GM12878 (cell line): ENCODE results near the gene HCFC1. TPM values are rescaled to one million over a fixed set of nuclear protein-coding genes. Genes with fewer than 3 reads are reported as not detected.

Experiments used
- ATAC-seq: fragments of 200-7000 bp; cut with Tn5 transposase; 3 replicates; pipeline ENCODE4 v1.9.1; 2020; ENCODE audit warnings: mild to moderate bottlenecking, moderate library complexity
- BruUV-seq: library from RNA; stranded (reverse); fragments of 400-500 nt; replicated peaks from 2 replicates; lab custom pipeline; 2021; lab: Mats Ljungman, UMichigan
- CTCF ChIA-PET: fragments of 300-600 bp; sonication (Branson Sonifier 250); formaldehyde crosslinking; extraction: SDS; loops from one replicate; lab custom pipeline; 2021; ENCODE audit warnings: inconsistent platforms; lab: Yijun Ruan, JAX
- POLR2A ChIA-PET: fragments of 350-600 bp; formaldehyde crosslinking; extraction: SDS; loops from one replicate; lab custom pipeline; 2021; ENCODE audit warnings: inconsistent platforms; lab: Charles Lee
- RAD21 ChIA-PET: fragments of 300-600 bp; sonication (Branson Sonifier 250); formaldehyde crosslinking; loops from one replicate; lab custom pipeline; 2023; ENCODE audit warnings: antibody characterized with exemption; ENCODE audit not compliant: unreplicated experiment; lab: Charles Lee
- SMC1A ChIA-PET: fragments of 300-600 bp; sonication (Branson Sonifier 250); formaldehyde crosslinking; loops from one replicate; lab custom pipeline; 2023; ENCODE audit not compliant: unreplicated experiment, uncharacterized antibody; lab: Charles Lee
- DNase-seq: peaks from one replicate; pipeline ENCODE4 v3.0.0-alpha.2; 2011; ENCODE audit warnings: low read depth, low spot score
- FAIRE-seq: peaks from 3 replicates; lab custom pipeline; 2011; peaks lifted over from hg19 to GRCh38; lab: Jason Lieb, UNC
- H2AFZ ChIP-seq: 2 replicates; pipeline ENCODE4 v1.6.0; 2011; ENCODE audit warnings: low read depth, low read length, control low read depth; ENCODE audit not compliant: control insufficient read depth
- H3K27ac ChIP-seq: 2 replicates; pipeline ENCODE4 v1.5.1; 2011; ENCODE audit warnings: control low read depth; ENCODE audit not compliant: control insufficient read depth, insufficient read depth
- H3K27me3 ChIP-seq, 2 experiments: replicated peaks in 1 of 2; 2 replicates each; pipeline versions ENCODE4 v1.6.0 to v1.6.1; 2011; ENCODE audit warnings: low read length in 1 of 2; ENCODE audit not compliant: control insufficient read depth in 2 of 2, insufficient read depth in 2 of 2
- H3K36me3 ChIP-seq, 2 experiments: 2 replicates each; pipeline ENCODE4 v1.5.1; 2011; ENCODE audit warnings: low read length in 1 of 2; ENCODE audit not compliant: control insufficient read depth in 2 of 2, insufficient read depth in 2 of 2
- H3K4me1 ChIP-seq: 2 replicates; pipeline ENCODE4 v1.6.1; 2011; ENCODE audit warnings: mild to moderate bottlenecking, low read length, moderate library complexity, mixed read lengths; ENCODE audit not compliant: control insufficient read depth, insufficient read depth
- H3K4me2 ChIP-seq: 2 replicates; pipeline ENCODE4 v1.6.0; 2011; ENCODE audit warnings: control low read depth; ENCODE audit not compliant: control insufficient read depth, insufficient read depth
- H3K4me3 ChIP-seq: fragments of 200-600 bp; sonication (generic); 2 replicates; pipeline ENCODE4 v1.5.1; 2016
- H3K79me2 ChIP-seq: 2 replicates; pipeline ENCODE4 v1.6.0; 2011; ENCODE audit warnings: low read length; ENCODE audit not compliant: control insufficient read depth, insufficient read depth
- H3K9ac ChIP-seq: 2 replicates; pipeline ENCODE4 v1.8.0; 2011; ENCODE audit warnings: low read length, control low read depth, mixed read lengths; ENCODE audit not compliant: control insufficient read depth, insufficient read depth
- H3K9me3 ChIP-seq: replicated peaks from 3 replicates; pipeline ENCODE4 v1.5.1; 2011; ENCODE audit warnings: mild to moderate bottlenecking, low read length; ENCODE audit not compliant: control insufficient read depth, insufficient read depth
- H4K20me1 ChIP-seq: 2 replicates; pipeline ENCODE4 v1.6.0; 2011; ENCODE audit not compliant: control insufficient read depth, insufficient read depth
- CREB1 ChIP-seq: IDR thresholded peaks from 2 replicates; pipeline ENCODE4 v1.6.1; 2012; ENCODE audit warnings: low read depth, mild to moderate bottlenecking, inconsistent platforms
- ETV6 ChIP-seq, 2 experiments: fragments of 450-650 bp in 1 of 2; IDR thresholded peaks in 1 of 2; conservative IDR thresholded peaks in 1 of 2; 2 replicates each; pipeline ENCODE4 v1.6.1; 2014; ENCODE audit warnings: antibody characterized with exemption in 1 of 2, borderline replicate concordance in 1 of 2, low read depth in 1 of 2, mild to moderate bottlenecking in 1 of 2, moderate library complexity in 1 of 2
- FOXK2 ChIP-seq: fragments of 450-650 bp; IDR thresholded peaks from 2 replicates; pipeline ENCODE4 v1.6.1; 2017; ENCODE audit warnings: mild to moderate bottlenecking, moderate library complexity
- HDAC6 ChIP-seq: fragments of 200-600 bp; sonication (generic); IDR thresholded peaks from one replicate; pipeline ENCODE4 v1.8.0; 2017; ENCODE audit warnings: antibody characterized with exemption; ENCODE audit not compliant: unreplicated experiment
- MEF2B ChIP-seq: fragments of 450-650 bp; IDR thresholded peaks from 2 replicates; pipeline ENCODE4 v1.6.1; 2018; ENCODE audit warnings: mild to moderate bottlenecking, moderate library complexity; ENCODE audit not compliant: partially characterized antibody, poor library complexity, severe bottlenecking
- RFX5 ChIP-seq: IDR thresholded peaks from 2 replicates; pipeline ENCODE4 v1.6.1; 2011; ENCODE audit warnings: low read depth, low read length, improper control_type of control experiment
- YY1 ChIP-seq: IDR thresholded peaks from 2 replicates; pipeline ENCODE4 v1.6.1; 2011; ENCODE audit warnings: low read depth, mild to moderate bottlenecking, low read length
- WGBS: methylation state at CpG from one replicate; pipeline ENCODE4 v1.1.6; 2016; ENCODE audit warnings: low lambda C conversion rate; ENCODE audit not compliant: insufficient replicate concordance, insufficient coverage; ENCODE audit errors: missing lambda C conversion rate; 5-methylcytosine and 5-hydroxymethylcytosine counted together
- in situ Hi-C: fragments of 300-500 bp; cut with MboI; formaldehyde crosslinking; loops from 9 replicates; pipeline ENCODE4 v1.14.3; 2018; ENCODE audit warnings: mixed read lengths
- intact Hi-C: fragments of 100-400 bp; cut with micrococcal nuclease; formaldehyde crosslinking; loops from one replicate; pipeline ENCODE4 v1.14.2; 2022; ENCODE audit not compliant: unreplicated experiment
- polyA plus RNA-seq, 11 experiments: library from polyadenylated mRNA; depleted of rRNA in 4 of 11; unstranded in 6 of 11; stranded (reverse) in 5 of 11; fragments of >200 nt; fragmentation: Nextera tagmentation in 4 of 11; fragmentation: Illumina TruSeq in 1 of 11; extraction: Ambion mirVana in 4 of 11; extraction: Trizol in 1 of 11; gene quantifications; 1 replicate in 1 of 11; 2 replicates in 10 of 11; pipeline versions ENCODE4 v1.2.1 to v1.2.3, GENCODE V29; 2011 to 2016; ENCODE audit warnings: inconsistent platforms in 2 of 11, missing spikeins in 2 of 11, low read depth in 1 of 11
- total RNA-seq, 4 experiments: library from RNA; depleted of rRNA in 3 of 4; stranded (reverse); fragments of >200 nt in 3 of 4; fragmentation: Illumina TruSeq in 1 of 4; extraction: Trizol in 1 of 4; gene quantifications; 2 replicates each; pipeline versions ENCODE4 v1.2.1 to v1.2.3, GENCODE V29; 2013 to 2021
- TF ChIP-seq, protein P1 (sequence below): fragments of 450-650 bp; IDR thresholded peaks from 2 replicates; pipeline ENCODE4 v1.6.1; 2017; ENCODE audit warnings: mild to moderate bottlenecking, moderate library complexity
- TF ChIP-seq, protein P2 (sequence below): fragments of 450-650 bp; formaldehyde crosslinking; IDR thresholded peaks from 2 replicates; pipeline ENCODE4 v1.5.0; 2022; ENCODE audit warnings: mild to moderate bottlenecking, missing genetic modification characterization
- TF ChIP-seq, protein P3 (sequence below): fragments of 450-650 bp; IDR thresholded peaks from 2 replicates; pipeline ENCODE4 v1.6.1; 2017; ENCODE audit warnings: mild to moderate bottlenecking, low read depth, inconsistent platforms; ENCODE audit not compliant: poor library complexity, severe bottlenecking

HCFC1 gene
- total and polyA plus RNA-seq, 10 of the 15 experiments (the other 5 are each of a cell fraction or from before 2014, with no cell fraction given) = 3.9 to 92.7 (median 23.5) TPM

DNA sequence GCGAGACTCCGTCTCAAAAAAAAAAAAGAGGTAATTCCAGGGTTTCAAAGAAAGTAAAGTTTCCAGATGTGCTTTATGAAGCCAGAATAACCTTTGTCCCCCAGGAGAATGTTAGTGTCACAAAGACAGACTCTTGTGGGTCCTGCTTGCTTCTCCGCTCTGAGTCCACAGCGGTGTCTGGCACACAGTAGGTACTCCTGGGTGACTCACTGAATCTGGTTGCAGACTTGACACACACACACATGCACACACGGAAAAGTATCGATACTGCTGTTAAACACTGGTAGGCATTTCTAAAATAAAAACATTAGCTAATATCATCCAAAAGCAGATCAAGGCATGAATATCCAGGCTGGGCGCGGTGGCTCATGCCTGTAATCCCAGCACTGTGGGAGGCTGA is 23.9 kb upstream of the HCFC1 start:
- CTCF ChIA-PET = no interaction called here

More for the DNA sequence above, 23.9 kb upstream of the HCFC1 start:
- Histone ChIP-seq H3K9me3 (no peaks in the 10 kb centered on the region; the same call in 2 of the 3 replicates), H3K9ac (no peak overlapping the region), H3K4me2 (no peak overlapping the region), H3K27ac (no peak overlapping the region), H3K4me3 (no peak overlapping the region), H3K79me2 (no peaks in the 10 kb centered on the region), H2AFZ (no peak overlapping the region), H3K36me3 (no peaks in the 10 kb centered on the region), H3K27me3 (no peaks in the 10 kb centered on the region), H4K20me1 (no peaks in the 10 kb centered on the region), H3K4me1 (no peaks in the 10 kb centered on the region)
- no peak for TF ChIP-seq FOXK2
- TF ChIP-seq HDAC6 = no peak
- TF ChIP-seq, protein P1, sequence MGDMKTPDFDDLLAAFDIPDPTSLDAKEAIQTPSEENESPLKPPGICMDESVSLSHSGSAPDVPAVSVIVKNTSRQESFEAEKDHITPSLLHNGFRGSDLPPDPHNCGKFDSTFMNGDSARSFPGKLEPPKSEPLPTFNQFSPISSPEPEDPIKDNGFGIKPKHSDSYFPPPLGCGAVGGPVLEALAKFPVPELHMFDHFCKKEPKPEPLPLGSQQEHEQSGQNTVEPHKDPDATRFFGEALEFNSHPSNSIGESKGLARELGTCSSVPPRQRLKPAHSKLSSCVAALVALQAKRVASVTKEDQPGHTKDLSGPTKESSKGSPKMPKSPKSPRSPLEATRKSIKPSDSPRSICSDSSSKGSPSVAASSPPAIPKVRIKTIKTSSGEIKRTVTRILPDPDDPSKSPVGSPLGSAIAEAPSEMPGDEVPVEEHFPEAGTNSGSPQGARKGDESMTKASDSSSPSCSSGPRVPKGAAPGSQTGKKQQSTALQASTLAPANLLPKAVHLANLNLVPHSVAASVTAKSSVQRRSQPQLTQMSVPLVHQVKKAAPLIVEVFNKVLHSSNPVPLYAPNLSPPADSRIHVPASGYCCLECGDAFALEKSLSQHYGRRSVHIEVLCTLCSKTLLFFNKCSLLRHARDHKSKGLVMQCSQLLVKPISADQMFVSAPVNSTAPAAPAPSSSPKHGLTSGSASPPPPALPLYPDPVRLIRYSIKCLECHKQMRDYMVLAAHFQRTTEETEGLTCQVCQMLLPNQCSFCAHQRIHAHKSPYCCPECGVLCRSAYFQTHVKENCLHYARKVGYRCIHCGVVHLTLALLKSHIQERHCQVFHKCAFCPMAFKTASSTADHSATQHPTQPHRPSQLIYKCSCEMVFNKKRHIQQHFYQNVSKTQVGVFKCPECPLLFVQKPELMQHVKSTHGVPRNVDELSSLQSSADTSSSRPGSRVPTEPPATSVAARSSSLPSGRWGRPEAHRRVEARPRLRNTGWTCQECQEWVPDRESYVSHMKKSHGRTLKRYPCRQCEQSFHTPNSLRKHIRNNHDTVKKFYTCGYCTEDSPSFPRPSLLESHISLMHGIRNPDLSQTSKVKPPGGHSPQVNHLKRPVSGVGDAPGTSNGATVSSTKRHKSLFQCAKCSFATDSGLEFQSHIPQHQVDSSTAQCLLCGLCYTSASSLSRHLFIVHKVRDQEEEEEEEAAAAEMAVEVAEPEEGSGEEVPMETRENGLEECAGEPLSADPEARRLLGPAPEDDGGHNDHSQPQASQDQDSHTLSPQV = no peak
- no peak for TF ChIP-seq RFX5
- no peak for TF ChIP-seq CREB1
- TF ChIP-seq, protein P2, sequence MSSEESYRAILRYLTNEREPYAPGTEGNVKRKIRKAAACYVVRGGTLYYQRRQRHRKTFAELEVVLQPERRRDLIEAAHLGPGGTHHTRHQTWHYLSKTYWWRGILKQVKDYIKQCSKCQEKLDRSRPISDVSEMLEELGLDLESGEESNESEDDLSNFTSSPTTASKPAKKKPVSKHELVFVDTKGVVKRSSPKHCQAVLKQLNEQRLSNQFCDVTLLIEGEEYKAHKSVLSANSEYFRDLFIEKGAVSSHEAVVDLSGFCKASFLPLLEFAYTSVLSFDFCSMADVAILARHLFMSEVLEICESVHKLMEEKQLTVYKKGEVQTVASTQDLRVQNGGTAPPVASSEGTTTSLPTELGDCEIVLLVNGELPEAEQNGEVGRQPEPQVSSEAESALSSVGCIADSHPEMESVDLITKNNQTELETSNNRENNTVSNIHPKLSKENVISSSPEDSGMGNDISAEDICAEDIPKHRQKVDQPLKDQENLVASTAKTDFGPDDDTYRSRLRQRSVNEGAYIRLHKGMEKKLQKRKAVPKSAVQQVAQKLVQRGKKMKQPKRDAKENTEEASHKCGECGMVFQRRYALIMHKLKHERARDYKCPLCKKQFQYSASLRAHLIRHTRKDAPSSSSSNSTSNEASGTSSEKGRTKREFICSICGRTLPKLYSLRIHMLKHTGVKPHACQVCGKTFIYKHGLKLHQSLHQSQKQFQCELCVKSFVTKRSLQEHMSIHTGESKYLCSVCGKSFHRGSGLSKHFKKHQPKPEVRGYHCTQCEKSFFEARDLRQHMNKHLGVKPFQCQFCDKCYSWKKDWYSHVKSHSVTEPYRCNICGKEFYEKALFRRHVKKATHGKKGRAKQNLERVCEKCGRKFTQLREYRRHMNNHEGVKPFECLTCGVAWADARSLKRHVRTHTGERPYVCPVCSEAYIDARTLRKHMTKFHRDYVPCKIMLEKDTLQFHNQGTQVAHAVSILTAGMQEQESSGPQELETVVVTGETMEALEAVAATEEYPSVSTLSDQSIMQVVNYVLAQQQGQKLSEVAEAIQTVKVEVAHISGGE (CRISPR knock-in tag) = no peak
- TF ChIP-seq, protein P3, sequence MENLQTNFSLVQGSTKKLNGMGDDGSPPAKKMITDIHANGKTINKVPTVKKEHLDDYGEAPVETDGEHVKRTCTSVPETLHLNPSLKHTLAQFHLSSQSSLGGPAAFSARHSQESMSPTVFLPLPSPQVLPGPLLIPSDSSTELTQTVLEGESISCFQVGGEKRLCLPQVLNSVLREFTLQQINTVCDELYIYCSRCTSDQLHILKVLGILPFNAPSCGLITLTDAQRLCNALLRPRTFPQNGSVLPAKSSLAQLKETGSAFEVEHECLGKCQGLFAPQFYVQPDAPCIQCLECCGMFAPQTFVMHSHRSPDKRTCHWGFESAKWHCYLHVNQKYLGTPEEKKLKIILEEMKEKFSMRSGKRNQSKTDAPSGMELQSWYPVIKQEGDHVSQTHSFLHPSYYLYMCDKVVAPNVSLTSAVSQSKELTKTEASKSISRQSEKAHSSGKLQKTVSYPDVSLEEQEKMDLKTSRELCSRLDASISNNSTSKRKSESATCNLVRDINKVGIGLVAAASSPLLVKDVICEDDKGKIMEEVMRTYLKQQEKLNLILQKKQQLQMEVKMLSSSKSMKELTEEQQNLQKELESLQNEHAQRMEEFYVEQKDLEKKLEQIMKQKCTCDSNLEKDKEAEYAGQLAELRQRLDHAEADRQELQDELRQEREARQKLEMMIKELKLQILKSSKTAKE = no peak
- TF ChIP-seq ETV6 (conservative IDR thresholded peaks at IDR 0.05 in 1 of 2, IDR thresholded peaks at IDR 0.05 in 1 of 2; ENCODE audit: borderline replicate concordance in 1 of 2, low read depth in 1 of 2) = no peak
- no peak for TF ChIP-seq YY1
- TF ChIP-seq MEF2B = no peak
- DNase-seq (no peak), FAIRE-seq (no peak), ATAC-seq (no peak)
- POLR2A ChIA-PET = interaction anchor here (0.6 to 1.4 kb wide), 2 partner anchors 10 to 13 kb away, joined by 3 to 5 read pairs; no protein-coding TSS in a partner anchor
- 97% methylated on average over 8 of the region's 8 CpGs for WGBS
- intact Hi-C loops (no loop called here), in situ Hi-C loops (no loop called here)
- RAD21 ChIA-PET = interaction anchor here (1.2 kb wide), 1 partner anchor 15 kb away, joined by 4 read pairs; no protein-coding TSS in a partner anchor
- SMC1A ChIA-PET = no interaction called here
- BruUV-seq = no TSS peak
